Neural cell (in vitro differentiated cells): ENCODE measurements around the gene DAAM2. TPM values are rescaled to one million over a fixed set of nuclear protein-coding genes. Genes with fewer than 3 reads are reported as not detected.

Experiments used
- H2AFZ ChIP-seq: fragments of 200-600, 300-800 bp; sonication (generic), shearing (Covaris generic); 2 replicates; pipeline ENCODE4 v1.6.0; 2014; ENCODE audit warnings: low read depth, mild to moderate bottlenecking, antibody characterized with exemption, low read length, moderate library complexity
- H3F3A ChIP-seq: fragments of 200-600 bp; shearing (Covaris generic); 2 replicates; pipeline ENCODE4 v1.6.1; 2016; ENCODE audit warnings: mild to moderate bottlenecking, moderate library complexity, mixed read lengths, antibody characterized with exemption, low read length; ENCODE audit not compliant: insufficient read depth, poor library complexity, severe bottlenecking
- H3K27ac ChIP-seq: fragments of 200-600, 300-800 bp; sonication (generic), shearing (Covaris generic); 2 replicates; pipeline ENCODE4 v1.5.1; 2014; ENCODE audit warnings: mild to moderate bottlenecking, low read length, moderate library complexity
- H3K27me3 ChIP-seq: fragments of 300-800, 200-600 bp; sonication (generic), shearing (Covaris generic); 2 replicates; pipeline ENCODE4 v1.6.0; 2014; ENCODE audit warnings: mild to moderate bottlenecking, low read depth, low read length, moderate library complexity; ENCODE audit not compliant: insufficient read depth
- H3K36me3 ChIP-seq: fragments of 300-800, 200-600 bp; sonication (generic), shearing (Covaris generic); 2 replicates; pipeline ENCODE4 v1.5.1; 2014; ENCODE audit warnings: mild to moderate bottlenecking, antibody characterized with exemption, low read length, moderate library complexity; ENCODE audit not compliant: insufficient read depth
- H3K4me2 ChIP-seq: fragments of 300-800, 200-600 bp; sonication (generic), shearing (Covaris generic); 2 replicates; pipeline ENCODE4 v1.6.0; 2014; ENCODE audit warnings: mild to moderate bottlenecking, low read length
- H3K4me3 ChIP-seq: fragments of 300-800, 200-600 bp; sonication (generic), shearing (Covaris generic); 2 replicates; pipeline ENCODE4 v1.5.1; 2014; ENCODE audit warnings: mild to moderate bottlenecking, low read length, moderate library complexity
- H3K79me2 ChIP-seq: fragments of 200-600 bp; shearing (Covaris generic); replicated peaks from 2 replicates; pipeline ENCODE4 v1.6.0; 2014; ENCODE audit warnings: mild to moderate bottlenecking, low read length, moderate library complexity; ENCODE audit not compliant: insufficient read depth
- H3K9ac ChIP-seq: fragments of 300-800, 200-600 bp; sonication (generic), shearing (Covaris generic); 2 replicates; pipeline ENCODE4 v1.6.1; 2016; ENCODE audit warnings: mild to moderate bottlenecking, low read length, mixed read lengths
- H3K9me2 ChIP-seq: fragments of 200-600 bp; shearing (Covaris generic); 2 replicates; pipeline ENCODE4 v1.6.1; 2016; ENCODE audit warnings: mild to moderate bottlenecking, low read length, mixed read lengths; ENCODE audit not compliant: insufficient read depth
- H3K9me3 ChIP-seq: fragments of 200-600, 300-800 bp; sonication (generic), shearing (Covaris generic); 2 replicates; pipeline ENCODE4 v1.6.1; 2016; ENCODE audit warnings: mild to moderate bottlenecking, mixed run types, low read length, moderate library complexity, mixed read lengths
- H4K20me1 ChIP-seq: fragments of 200-600 bp; shearing (Covaris generic); 2 replicates; pipeline ENCODE4 v1.6.1; 2016; ENCODE audit warnings: mild to moderate bottlenecking, mixed run types; ENCODE audit not compliant: insufficient read depth
- EP300 ChIP-seq: fragments of 450-650 bp; conservative IDR thresholded peaks from 2 replicates; pipeline ENCODE4 v1.6.1; 2014; ENCODE audit warnings: antibody characterized with exemption, mild to moderate bottlenecking, moderate library complexity; ENCODE audit not compliant: poor library complexity, severe bottlenecking
- EZH2 ChIP-seq: fragments of 200-600, 300-800 bp; shearing (Covaris generic), sonication (generic); IDR thresholded peaks from 2 replicates; pipeline ENCODE4 v1.6.1; 2014; ENCODE audit warnings: antibody characterized with exemption, low read length, borderline replicate concordance, mild to moderate bottlenecking; ENCODE audit not compliant: insufficient read depth, poor library complexity, severe bottlenecking
- MXI1 ChIP-seq: fragments of 450-650 bp; conservative IDR thresholded peaks from 2 replicates; pipeline ENCODE4 v1.6.1; 2014; ENCODE audit warnings: antibody characterized with exemption, mild to moderate bottlenecking; ENCODE audit not compliant: poor library complexity, severe bottlenecking
- POLR2AphosphoS5 ChIP-seq: IDR thresholded peaks from 2 replicates; pipeline ENCODE4 v1.6.1; 2012
- RAD21 ChIP-seq: fragments of 450-650 bp; conservative IDR thresholded peaks from 2 replicates; pipeline ENCODE4 v1.6.1; 2014; ENCODE audit warnings: antibody characterized with exemption, mild to moderate bottlenecking, moderate library complexity
- SMC3 ChIP-seq: fragments of 450-650 bp; conservative IDR thresholded peaks from 2 replicates; pipeline ENCODE4 v1.6.1; 2014; ENCODE audit warnings: antibody characterized with exemption, mild to moderate bottlenecking, moderate library complexity; ENCODE audit not compliant: poor library complexity
- TAF1 ChIP-seq: IDR thresholded peaks from 2 replicates; pipeline ENCODE4 v1.6.1; 2012; ENCODE audit warnings: low read depth
- polyA plus RNA-seq: library from polyadenylated mRNA; depleted of rRNA; stranded (reverse); fragments of >200 nt; gene quantifications from 2 replicates; pipeline ENCODE4 v1.2.3, GENCODE V29; 2014
- TF ChIP-seq, protein P1 (sequence below): fragments of 450-650 bp; IDR thresholded peaks from 2 replicates; pipeline ENCODE4 v1.5.1; 2014; ENCODE audit warnings: antibody characterized with exemption, mild to moderate bottlenecking, moderate library complexity; ENCODE audit not compliant: poor library complexity, severe bottlenecking
- TF ChIP-seq, protein P2 (sequence below): IDR thresholded peaks from 2 replicates; pipeline ENCODE4 v1.6.1; 2012; ENCODE audit warnings: borderline replicate concordance

DAAM2 gene
- polyA plus RNA-seq, 1 donor from 2014 or later, result 1.2 TPM

DNA sequence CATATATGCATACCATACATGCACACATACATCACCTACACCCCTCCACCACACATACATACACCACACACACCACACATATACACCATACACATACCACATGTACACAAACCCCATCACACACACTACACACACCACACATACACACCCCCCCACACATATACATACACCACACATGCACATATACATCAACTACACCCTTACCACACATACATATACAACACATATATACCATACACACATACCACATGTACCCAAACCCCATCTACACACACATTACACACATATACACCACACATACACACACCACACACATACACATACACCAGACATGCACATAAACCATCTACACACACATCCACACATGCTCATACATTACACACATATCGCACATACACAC is 52.7 kb downstream of the DAAM2 start:
- no peaks in the 10 kb centered on the region for H3K9me3 ChIP-seq
- no peak overlapping the region for H2AFZ ChIP-seq
- no peaks in the 10 kb centered on the region for H3K36me3 ChIP-seq
- no peak for TF ChIP-seq EP300
- TF ChIP-seq EZH2, result no peak
- no peak for TF ChIP-seq TAF1
- TF ChIP-seq POLR2AphosphoS5, result no peak
- TF ChIP-seq, protein P1, sequence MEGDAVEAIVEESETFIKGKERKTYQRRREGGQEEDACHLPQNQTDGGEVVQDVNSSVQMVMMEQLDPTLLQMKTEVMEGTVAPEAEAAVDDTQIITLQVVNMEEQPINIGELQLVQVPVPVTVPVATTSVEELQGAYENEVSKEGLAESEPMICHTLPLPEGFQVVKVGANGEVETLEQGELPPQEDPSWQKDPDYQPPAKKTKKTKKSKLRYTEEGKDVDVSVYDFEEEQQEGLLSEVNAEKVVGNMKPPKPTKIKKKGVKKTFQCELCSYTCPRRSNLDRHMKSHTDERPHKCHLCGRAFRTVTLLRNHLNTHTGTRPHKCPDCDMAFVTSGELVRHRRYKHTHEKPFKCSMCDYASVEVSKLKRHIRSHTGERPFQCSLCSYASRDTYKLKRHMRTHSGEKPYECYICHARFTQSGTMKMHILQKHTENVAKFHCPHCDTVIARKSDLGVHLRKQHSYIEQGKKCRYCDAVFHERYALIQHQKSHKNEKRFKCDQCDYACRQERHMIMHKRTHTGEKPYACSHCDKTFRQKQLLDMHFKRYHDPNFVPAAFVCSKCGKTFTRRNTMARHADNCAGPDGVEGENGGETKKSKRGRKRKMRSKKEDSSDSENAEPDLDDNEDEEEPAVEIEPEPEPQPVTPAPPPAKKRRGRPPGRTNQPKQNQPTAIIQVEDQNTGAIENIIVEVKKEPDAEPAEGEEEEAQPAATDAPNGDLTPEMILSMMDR, result no peak
- no peak for TF ChIP-seq SMC3
- TF ChIP-seq, protein P2, sequence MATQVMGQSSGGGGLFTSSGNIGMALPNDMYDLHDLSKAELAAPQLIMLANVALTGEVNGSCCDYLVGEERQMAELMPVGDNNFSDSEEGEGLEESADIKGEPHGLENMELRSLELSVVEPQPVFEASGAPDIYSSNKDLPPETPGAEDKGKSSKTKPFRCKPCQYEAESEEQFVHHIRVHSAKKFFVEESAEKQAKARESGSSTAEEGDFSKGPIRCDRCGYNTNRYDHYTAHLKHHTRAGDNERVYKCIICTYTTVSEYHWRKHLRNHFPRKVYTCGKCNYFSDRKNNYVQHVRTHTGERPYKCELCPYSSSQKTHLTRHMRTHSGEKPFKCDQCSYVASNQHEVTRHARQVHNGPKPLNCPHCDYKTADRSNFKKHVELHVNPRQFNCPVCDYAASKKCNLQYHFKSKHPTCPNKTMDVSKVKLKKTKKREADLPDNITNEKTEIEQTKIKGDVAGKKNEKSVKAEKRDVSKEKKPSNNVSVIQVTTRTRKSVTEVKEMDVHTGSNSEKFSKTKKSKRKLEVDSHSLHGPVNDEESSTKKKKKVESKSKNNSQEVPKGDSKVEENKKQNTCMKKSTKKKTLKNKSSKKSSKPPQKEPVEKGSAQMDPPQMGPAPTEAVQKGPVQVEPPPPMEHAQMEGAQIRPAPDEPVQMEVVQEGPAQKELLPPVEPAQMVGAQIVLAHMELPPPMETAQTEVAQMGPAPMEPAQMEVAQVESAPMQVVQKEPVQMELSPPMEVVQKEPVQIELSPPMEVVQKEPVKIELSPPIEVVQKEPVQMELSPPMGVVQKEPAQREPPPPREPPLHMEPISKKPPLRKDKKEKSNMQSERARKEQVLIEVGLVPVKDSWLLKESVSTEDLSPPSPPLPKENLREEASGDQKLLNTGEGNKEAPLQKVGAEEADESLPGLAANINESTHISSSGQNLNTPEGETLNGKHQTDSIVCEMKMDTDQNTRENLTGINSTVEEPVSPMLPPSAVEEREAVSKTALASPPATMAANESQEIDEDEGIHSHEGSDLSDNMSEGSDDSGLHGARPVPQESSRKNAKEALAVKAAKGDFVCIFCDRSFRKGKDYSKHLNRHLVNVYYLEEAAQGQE, result no peak
- TF ChIP-seq RAD21, result no peak
- no peak for TF ChIP-seq MXI1
- H3K4me3 ChIP-seq, result no peak overlapping the region
- no peak overlapping the region for H3K4me2 ChIP-seq
- no peaks in the 10 kb centered on the region for H3K79me2 ChIP-seq
- H3K9ac ChIP-seq, result no peak overlapping the region
- no peaks in the 10 kb centered on the region for H3K9me2 ChIP-seq
- no peak overlapping the region for H3K27ac ChIP-seq
- H3K27me3 ChIP-seq, result no peaks in the 10 kb centered on the region
- no peaks in the 10 kb centered on the region for H3F3A ChIP-seq
- H4K20me1 ChIP-seq, result no peaks in the 10 kb centered on the region

DNA sequence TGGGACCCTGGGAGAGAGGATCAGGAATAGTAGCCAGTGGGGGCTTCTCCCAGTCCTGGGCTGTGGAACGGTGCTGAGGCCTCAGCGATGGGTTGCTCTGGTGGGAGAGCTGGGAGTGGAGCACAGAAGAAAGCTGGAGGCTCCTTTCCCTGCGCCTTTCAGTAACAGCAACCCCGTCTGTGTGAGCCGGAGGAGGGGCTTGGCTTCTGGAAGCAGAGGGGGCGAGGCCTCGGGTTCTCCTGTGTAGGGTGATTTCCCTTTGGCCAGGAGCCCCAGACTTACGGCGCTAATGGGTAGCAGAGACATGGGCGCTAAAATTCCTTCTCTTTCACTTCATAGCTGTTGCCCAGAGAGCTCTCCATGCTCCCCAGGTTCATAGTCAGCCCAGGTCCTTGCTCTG is 55.0 kb downstream of the DAAM2 start:
- Histone ChIP-seq H3K9me3 (no peaks in the 10 kb centered on the region), H3K9ac (no peak overlapping the region), H4K20me1 (no peaks in the 10 kb centered on the region), H3K27me3 (no peaks in the 10 kb centered on the region), H3K27ac (no peak overlapping the region), H3F3A (no peaks in the 10 kb centered on the region), H3K79me2 (no peaks in the 10 kb centered on the region), H3K4me3 (no peak overlapping the region), H3K4me2 (no peak overlapping the region), H2AFZ (no peak overlapping the region), H3K36me3 (no peaks in the 10 kb centered on the region), H3K9me2 (no peaks in the 10 kb centered on the region)
- TF ChIP-seq RAD21 (no peak), POLR2AphosphoS5 (no peak), MXI1 (no peak), TAF1 (no peak), EP300 (no peak), SMC3 (no peak), EZH2 (no peak)
- TF ChIP-seq, protein P2, result no peak
- TF ChIP-seq, protein P1, result no peak
